ENCODE measurements around the gene CASP9. TPM values are rescaled to one million over a fixed set of nuclear protein-coding genes. Genes with fewer than 3 reads are reported as not detected.

The CASP9 gene
- polyA plus RNA-seq, 1 experiment = 10.4 TPM

DNA sequence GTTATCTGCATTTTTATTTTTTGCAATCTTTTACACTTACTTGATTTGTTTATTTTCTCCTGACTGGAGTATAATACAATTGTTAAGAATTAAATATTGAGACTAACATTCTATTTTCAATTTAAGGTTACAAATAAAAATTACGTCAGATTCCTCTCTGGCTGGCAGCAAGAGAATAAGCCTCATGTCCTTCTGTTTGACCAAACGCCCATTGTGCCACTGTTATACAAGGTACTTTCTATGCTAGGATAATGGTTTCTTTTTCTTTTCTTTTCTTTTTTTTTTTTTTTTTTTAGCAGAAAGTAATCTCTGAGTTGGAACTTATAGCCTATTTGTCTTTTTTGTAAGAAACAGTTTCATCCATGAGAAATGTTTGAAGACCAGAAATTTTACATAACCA lies 22.6 kb upstream of the CASP9 start:
- no peaks in the 10 kb centered on the region for H3K27me3 ChIP-seq (ENCODE audit: control insufficient read depth, insufficient read depth, low read length)
- CTCF ChIA-PET = interaction anchor here (0.6 to 0.7 kb wide), 2 partner anchors 32 to 109 kb away, joined by 3 to 4 read pairs; no protein-coding TSS in a partner anchor
- no peak overlapping the region for H3K27ac ChIP-seq (ENCODE audit: low read depth, low read length)
- H3K4me3 ChIP-seq (ENCODE audit: low read depth, low read length) = no peak overlapping the region
- DNase-seq (ENCODE audit: low read depth, low spot score) = no peak
- POLR2A ChIA-PET = no interaction called here
- TF ChIP-seq, protein P1, sequence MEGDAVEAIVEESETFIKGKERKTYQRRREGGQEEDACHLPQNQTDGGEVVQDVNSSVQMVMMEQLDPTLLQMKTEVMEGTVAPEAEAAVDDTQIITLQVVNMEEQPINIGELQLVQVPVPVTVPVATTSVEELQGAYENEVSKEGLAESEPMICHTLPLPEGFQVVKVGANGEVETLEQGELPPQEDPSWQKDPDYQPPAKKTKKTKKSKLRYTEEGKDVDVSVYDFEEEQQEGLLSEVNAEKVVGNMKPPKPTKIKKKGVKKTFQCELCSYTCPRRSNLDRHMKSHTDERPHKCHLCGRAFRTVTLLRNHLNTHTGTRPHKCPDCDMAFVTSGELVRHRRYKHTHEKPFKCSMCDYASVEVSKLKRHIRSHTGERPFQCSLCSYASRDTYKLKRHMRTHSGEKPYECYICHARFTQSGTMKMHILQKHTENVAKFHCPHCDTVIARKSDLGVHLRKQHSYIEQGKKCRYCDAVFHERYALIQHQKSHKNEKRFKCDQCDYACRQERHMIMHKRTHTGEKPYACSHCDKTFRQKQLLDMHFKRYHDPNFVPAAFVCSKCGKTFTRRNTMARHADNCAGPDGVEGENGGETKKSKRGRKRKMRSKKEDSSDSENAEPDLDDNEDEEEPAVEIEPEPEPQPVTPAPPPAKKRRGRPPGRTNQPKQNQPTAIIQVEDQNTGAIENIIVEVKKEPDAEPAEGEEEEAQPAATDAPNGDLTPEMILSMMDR (IDR thresholded peaks at IDR 0.05; ENCODE audit: low read depth, low read length) = no peak
- no peaks in the 10 kb centered on the region for H3K9me3 ChIP-seq (ENCODE audit: control insufficient read depth, insufficient read depth, low read length)

DNA sequence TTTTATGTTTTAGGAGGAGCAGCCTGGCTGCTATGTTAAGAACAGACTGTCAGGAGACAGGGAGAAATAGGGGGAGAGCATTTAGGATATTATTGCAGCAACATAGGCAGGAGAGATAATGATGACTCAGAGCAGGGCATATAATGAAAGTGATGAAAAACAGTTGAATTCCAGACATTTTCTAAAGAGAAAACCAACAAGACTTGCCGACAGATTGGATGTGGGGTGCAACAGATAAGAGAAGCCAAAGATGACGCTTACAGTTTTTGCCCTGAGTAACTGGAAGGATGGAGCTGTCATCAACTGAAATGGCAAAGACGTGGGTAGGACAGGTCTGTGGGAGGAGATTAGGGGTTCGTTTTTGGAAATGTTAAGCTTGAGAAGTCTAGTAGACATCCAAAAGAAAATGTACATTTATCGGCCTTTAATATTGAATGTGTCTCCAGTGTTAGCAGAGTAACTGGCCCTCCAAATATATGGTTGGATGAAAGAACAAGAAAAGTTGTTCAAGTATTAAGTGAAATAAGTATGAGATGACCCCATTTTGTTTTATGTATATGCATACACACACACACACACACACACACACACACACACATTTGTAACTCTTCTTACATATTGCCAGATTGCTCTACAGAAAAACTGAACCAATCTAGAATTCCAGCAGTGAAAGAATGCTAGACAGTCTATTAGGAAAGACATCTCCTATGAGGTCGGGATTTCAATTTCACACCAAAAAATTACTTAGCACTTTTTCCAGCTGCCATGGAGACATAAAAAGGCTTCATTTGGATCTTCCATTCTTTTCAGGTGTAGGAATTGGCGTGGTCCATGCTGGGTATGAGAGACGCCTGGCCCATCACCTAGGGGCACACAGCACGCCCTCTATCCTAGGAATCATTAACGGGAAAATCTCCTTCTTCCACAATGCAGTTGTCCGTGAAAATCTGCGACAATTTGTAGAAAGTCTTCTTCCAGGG lies 19.9 kb upstream of the CASP9 start:
- TF ChIP-seq, protein P1 (IDR thresholded peaks at IDR 0.05; ENCODE audit: low read depth, low read length) = no peak
- Histone ChIP-seq H3K27ac (ENCODE audit: low read depth, low read length) (peak overlapping the region; percentile 31), H3K4me3 (ENCODE audit: low read depth, low read length) (no peak overlapping the region), H3K9me3 (ENCODE audit: control insufficient read depth, insufficient read depth, low read length) (no peaks in the 10 kb centered on the region; the same call in 1 of the 2 replicates), H3K27me3 (ENCODE audit: control insufficient read depth, insufficient read depth, low read length) (no peaks in the 10 kb centered on the region)
- CTCF ChIA-PET = no interaction called here
- POLR2A ChIA-PET = no interaction called here
- peak; percentile 11 for DNase-seq (ENCODE audit: low read depth, low spot score)

DNA sequence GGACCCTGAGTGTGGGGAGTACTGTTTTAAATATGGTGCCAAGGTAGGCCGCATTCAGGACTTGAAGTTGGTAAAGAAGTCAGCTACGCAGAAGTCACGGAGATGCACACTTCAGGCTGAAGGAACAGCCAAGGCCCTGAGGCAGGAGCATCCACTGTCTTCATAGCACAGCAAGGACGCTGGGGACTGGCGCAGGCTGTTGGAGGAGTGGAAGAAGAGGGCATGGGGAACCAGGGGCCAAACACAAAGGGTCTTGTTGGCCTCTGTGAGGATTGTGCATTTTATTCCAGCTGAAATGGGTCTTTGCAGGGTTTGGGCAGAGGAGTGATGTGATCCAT lies 19.2 kb upstream of the CASP9 start:
- CTCF ChIA-PET = interaction anchor here (0.5 kb wide), 1 partner anchor 13 kb away, joined by 3 read pairs; no protein-coding TSS in a partner anchor
- no peak overlapping the region for H3K4me3 ChIP-seq (ENCODE audit: low read depth, low read length)
- POLR2A ChIA-PET = no interaction called here

DNA sequence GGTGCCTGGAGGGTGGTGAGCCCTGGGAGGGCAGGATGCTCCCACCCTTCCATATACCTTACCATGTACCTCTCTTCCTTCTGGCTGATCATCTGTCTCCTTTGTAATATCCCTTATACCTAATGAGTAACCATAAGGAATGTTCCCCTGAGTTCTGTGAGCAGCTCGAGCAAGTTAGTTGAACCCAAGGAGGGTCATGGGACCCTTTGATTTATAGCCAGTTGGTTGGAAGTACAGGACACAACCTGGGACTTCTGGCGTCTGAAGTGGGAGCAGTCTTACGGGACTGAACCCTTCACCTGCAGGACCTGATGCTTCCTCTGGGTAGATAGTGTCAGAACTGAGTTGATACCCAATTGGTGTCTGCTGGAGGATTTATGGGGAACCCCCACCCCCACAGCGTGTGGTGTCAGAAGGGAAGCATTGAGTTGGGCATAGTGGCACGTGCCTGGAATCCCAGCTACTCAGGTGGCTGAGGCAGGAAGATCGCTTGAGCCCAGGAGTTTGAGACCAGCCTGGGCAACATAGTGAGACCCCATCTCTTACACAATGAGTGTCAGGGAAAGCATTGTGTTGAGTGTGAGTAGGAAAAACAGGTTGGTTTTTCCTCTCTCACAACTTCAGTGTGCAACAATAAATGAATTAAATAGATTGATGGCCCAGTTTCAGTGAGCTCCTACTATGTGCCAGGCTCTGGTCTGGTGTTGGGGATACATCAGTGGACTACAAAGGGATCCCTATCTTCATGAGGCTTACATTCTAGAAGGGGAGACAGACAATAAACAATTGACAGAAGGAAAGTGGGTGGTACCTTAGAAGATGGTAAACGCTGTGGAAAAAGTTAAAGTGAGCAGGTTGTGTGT lies 18.6 kb upstream of the CASP9 start:
- CTCF ChIA-PET = interaction anchor here (0.5 kb wide), 1 partner anchor 13 kb away, joined by 3 read pairs; no protein-coding TSS in a partner anchor

More for the DNA sequence above, 19.2 kb upstream of the CASP9 start:
- TF ChIP-seq, protein P1 (IDR thresholded peaks at IDR 0.05; ENCODE audit: low read depth, low read length) = no peak
- Histone ChIP-seq H3K27ac (ENCODE audit: low read depth, low read length) (peak overlapping the region; percentile 31), H3K27me3 (ENCODE audit: control insufficient read depth, insufficient read depth, low read length) (no peaks in the 10 kb centered on the region), H3K9me3 (ENCODE audit: control insufficient read depth, insufficient read depth, low read length) (no peaks in the 10 kb centered on the region; the same call in 1 of the 2 replicates)
- no peak for DNase-seq (ENCODE audit: low read depth, low spot score)

More for the DNA sequence above, 18.6 kb upstream of the CASP9 start:
- Histone ChIP-seq H3K4me3 (ENCODE audit: low read depth, low read length) (no peak overlapping the region), H3K27ac (ENCODE audit: low read depth, low read length) (peak overlapping the region; percentile 31), H3K9me3 (ENCODE audit: control insufficient read depth, insufficient read depth, low read length) (no peaks in the 10 kb centered on the region; the same call in 1 of the 2 replicates), H3K27me3 (ENCODE audit: control insufficient read depth, insufficient read depth, low read length) (no peaks in the 10 kb centered on the region)
- no peak for DNase-seq (ENCODE audit: low read depth, low spot score)
- TF ChIP-seq, protein P1 (IDR thresholded peaks at IDR 0.05; ENCODE audit: low read depth, low read length) = no peak
- POLR2A ChIA-PET = no interaction called here
